SKM-1 treated with dmso at 0.1 percent for 144 hours (cell line): ENCODE results near the gene FUBP1.
"Not testable (repeated sequence)": the region's sequence is repeated elsewhere in the genome, so short reads cannot be mapped to it uniquely, and the experiment has no call there.

Experiments used
- DNase-seq: peaks from one replicate; lab custom pipeline; 2025; ENCODE audit not compliant: unreplicated experiment; lab: John Stamatoyannopoulos, UW

The FUBP1 gene

DNA sequence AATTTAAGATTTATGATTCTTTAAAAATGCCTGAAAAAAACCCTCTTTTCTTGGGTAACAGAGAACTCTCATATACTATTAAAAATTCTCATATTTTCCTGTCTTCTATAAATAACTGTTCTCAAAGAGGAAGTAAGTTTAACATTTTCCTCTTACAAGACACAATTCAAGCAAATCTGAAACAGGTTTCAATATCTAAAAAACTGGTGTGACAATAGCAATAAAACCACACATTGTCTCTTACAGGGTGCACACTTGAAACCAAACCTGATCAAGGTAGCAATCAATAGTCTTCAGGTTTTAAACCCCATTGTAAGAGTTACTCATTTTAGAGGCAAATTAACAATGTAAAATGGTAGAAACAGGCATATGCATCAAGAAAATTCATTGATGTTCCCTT lies 28.0 kb downstream of the FUBP1 start:
- no peak for DNase-seq

GRCh38 chr1:77948841-77949424 lies 29.9 kb downstream of the FUBP1 start:
- no peak for DNase-seq

- DNase-seq = no peak
Measured at GRCh38 chr1:77945345-77945744, 33.5 kb downstream of the FUBP1 start.

DNA sequence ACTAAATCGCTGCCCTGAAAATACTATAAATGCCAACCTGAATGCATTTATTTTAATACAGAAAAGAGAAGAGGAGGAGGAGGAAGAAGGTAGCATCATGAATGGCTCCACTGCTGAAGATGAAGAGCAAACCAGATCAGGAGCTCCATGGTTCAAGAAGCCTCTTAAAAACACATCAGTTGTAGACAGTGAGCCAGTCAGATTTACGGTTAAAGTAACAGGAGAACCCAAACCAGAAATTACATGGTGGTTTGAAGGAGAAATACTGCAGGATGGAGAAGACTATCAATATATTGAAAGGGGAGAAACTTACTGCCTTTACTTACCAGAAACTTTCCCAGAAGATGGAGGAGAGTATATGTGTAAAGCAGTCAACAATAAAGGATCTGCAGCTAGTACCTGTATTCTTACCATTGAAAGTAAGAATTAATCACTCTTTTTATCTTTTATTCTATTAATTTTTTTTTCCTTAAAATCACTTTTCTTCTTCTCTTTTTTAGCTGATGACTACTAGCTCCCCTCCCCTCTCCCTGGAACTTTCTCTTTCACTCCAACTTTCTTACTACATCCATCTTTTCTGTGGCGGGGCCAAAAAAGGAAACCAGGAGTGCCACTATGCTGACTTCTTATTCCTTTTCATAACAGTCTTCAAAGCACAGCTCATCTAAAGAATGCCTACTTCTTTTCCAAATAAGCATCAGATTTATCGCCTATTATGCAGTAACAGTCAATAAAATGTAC lies 36.3 kb downstream of the FUBP1 start:
- DNase-seq = no peak

DNA sequence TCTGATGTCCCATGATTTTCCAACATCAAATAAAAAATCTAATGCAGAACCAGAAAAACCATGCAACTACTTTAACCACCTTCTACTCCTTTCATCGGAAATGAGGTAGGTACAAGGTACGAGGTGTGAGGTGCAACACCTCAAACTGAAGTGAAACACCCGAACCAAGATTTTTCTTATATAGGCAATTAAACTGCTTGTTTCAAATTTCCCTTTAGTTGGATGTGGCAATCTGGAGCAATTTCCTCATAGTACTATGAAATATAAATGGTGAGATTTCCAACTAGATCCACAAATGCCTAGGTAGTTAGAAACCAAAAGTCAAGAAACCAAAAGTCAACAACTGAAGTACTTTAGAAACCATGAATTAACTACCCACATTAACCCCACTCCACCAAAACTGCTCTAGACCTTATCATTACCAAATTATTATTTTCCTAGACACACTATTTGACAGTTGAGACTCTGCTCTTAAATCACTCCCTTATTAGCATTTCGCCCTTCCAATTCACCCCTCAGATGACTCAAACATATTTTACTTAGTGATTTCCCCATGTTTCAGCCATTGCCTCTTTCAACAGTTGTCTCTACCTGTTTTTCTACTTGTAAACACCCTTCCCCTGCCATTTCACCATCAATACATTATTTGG lies 37.8 kb downstream of the FUBP1 start:
- DNase-seq = no peak

GRCh38 chr1:77938651-77939050 lies 40.2 kb downstream of the FUBP1 start:
- DNase-seq = no peak

DNA sequence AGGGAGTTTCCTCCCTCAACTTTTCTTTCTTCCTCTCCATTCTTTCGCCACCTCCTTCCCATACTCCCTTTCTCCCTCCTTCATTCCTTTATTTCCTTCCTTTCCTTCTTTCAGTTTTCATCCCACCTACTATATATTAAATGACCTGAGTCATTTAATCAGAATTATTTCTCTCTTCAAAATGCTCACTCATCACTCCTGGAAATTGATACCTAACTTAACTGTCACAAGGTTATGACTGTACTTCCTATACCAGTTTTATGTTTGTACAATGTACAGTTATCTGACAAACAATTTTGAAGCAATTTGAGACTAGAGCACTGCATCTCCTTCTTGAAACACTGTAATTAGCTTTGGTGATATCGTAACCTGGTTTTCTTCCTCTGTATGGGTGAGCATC lies 49.1 kb downstream of the FUBP1 start:
- DNase-seq = no peak

DNA sequence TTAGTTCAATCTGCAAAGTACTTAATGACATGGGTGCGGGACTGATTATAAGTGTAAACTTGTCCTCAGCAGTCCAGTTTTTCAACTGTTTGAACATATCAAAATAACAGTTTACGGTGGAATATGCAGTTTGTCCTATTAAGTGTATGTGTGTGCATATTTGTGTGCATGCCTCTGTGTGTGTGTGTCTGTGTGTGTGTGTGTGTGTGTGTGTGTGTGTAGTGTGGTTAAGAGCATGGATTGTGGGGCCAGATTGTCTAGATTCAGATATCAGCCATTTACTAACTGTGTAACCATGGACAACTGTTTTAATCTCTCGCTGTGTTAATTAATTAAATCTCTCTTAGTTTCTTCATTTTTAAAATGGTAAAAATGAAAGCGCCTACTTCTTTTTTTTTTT lies 51.5 kb downstream of the FUBP1 start:
- DNase-seq = no peak

- peak; percentile 50 for DNase-seq
Measured at GRCh38 chr1:77926561-77927357, 52.1 kb downstream of the FUBP1 start.

- DNase-seq = no peak
Measured at GRCh38 chr1:77925956-77926355, 52.9 kb downstream of the FUBP1 start.

GRCh38 chr1:77925518-77925917 lies 53.4 kb downstream of the FUBP1 start:
- DNase-seq = no peak

DNA sequence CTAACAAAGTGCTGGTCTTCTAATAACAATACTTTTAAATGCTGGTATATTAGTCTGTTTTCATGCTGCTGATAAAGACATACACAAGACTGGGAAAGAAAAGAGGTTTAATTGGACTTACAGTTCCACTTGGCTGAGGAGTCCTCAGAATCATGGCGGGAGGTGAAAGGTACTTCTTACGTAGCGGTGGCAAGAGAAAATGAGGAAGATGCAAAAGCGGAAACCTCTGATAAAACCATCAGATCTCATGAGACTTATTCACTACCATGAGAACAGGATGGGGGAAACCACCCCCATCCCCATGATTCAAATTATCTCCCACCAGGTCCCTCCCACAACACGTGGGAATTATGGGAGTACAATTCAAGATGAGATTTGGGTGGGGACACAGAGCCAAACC lies 60.0 kb downstream of the FUBP1 start:
- not testable (repeated sequence) for DNase-seq

- DNase-seq = no peak
Measured at GRCh38 chr1:77910116-77910515, 68.8 kb downstream of the FUBP1 start.

DNA sequence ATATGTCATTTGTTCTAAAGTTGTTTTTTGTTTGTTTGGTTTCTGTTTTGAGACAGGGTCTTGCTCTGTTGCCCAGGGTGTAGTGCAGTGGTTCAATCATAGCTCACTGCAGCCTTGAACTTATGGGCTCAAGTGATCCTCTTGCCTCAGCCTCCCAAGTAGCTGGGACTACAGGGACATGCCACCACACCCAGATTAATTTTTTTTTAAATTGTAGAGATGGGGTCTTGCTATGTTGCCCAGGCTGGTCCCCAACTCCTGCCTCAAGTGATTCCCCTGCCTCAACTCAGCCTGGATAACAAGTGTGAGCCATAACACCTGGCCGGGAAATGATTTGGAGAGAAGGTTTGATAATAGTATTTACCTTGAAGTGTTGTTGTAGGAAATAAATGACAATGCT lies 72.2 kb downstream of the FUBP1 start:
- DNase-seq = no peak

DNA sequence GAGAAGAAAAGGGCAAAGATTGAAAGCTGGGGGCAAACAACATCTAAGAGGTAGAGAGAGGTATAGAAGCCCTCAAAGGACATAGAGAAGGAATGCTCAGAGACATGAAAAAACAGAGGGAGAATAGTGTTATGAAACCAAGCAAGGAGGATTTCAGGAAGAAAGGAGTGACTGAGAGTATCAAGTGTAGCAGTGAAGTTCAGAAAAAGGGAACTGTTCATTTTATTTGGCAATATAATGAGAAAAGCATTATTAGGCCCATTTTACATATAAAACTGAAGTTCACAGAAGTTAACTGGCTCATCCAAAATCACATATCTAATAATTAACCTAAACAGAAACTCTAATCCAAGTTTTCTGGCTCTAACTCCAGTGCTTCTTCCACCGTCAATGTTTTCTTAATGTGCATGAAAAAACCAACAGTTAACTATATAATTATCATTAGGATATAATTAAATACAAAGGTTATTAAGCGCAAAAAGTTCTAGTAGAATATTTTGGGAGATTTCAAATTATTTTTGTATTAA lies 72.8 kb downstream of the FUBP1 start:
- DNase-seq = peak; percentile 32

GRCh38 chr1:77905603-77906002 lies 73.3 kb downstream of the FUBP1 start:
- DNase-seq = no peak

DNA sequence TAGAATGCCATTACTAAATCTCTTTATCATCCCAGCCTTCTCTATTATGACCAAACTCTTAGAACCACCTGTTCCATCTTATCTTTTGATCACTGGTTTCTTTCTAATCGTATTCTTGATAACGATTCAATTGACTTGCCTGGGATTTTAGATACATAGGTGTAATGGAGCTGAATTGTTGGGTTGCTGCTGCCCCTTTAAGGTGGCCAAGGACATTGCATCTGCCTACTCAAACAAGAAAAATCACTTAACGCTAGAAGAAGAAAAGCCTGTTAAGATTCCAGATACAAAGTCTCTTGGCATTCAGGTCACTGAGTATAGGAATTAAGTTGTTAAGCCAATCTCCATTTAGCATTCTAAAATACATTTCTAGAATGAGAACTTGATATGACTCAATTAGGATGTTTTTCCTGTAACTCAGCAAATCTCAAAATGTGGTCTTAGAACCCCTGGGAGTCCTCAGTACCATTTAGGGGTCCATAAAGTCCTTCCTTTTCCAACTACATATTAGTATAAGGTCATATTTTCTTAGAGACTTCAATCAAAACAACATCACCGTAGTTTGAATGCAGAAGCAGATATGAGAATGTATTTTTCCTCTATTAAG lies 78.1 kb downstream of the FUBP1 start:
- DNase-seq = peak; percentile 17

DNA sequence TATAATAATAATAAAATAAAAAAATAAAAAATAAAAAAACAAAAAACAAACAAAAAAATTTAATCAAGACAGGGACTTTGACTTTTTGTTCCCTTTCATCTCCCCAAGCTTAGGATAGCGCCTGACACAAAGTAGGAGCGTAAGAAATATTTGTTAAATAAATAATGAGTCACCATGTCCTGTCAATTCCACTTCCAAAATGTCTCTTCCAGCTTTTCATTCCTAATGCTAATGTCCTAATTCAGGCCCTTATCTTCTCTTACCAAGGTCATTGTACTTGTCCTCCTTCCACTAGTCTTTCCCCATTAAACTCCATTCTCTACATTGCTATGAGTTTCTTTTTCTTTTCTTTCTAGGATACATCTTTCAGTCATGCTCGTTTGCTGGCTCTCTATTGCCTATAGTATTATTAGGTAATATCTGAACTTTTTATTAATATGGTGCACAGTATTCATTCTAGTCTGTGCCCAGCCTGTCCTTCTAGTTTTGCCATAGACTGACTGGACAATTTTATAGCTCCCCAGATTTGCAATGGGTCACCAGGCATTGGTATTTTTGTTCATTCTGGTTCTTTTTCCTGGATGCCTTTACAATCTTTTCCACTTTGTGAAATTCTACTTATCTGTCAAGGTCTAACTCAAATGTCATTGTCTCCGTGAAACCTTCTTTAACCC lies 79.1 kb downstream of the FUBP1 start:
- no peak for DNase-seq
